Measurements from ENCODE around the gene SH2D3C.

SH2D3C gene

GRCh38 chr9:127822108-127822507 lies 43.6 kb upstream of the SH2D3C start:
- H3K4me2 ChIP-seq (ENCODE audit: low read length): no peak overlapping the region
- H3K36me3 ChIP-seq (ENCODE audit: control insufficient read depth in 1 of 2, insufficient read depth in 2 of 2, low read length in 2 of 2): peaks cover 48 to 50% of the 10 kb centered on the region in 2 experiments
- DNase-seq: no peak
- H2AK5ac ChIP-seq (ENCODE audit: low read length): no peak overlapping the region
- H4K8ac ChIP-seq (ENCODE audit: low read depth, low read length): no peak overlapping the region
- no peak overlapping the region for H3K14ac ChIP-seq (ENCODE audit: low read length)
- H3K9ac ChIP-seq (ENCODE audit: low read length): no peak overlapping the region
- H2BK120ac ChIP-seq (ENCODE audit: insufficient read depth, low read length, poor library complexity): no peak overlapping the region
- no peak overlapping the region for H3K18ac ChIP-seq (ENCODE audit: low read length)
- no peaks in the 10 kb centered on the region for H3K9me3 ChIP-seq (ENCODE audit: insufficient read depth, low read depth, low read length)
- no peak overlapping the region for H2AFZ ChIP-seq (ENCODE audit: insufficient read depth, low read length, poor library complexity)
- WGBS (ENCODE audit: extremely low coverage, insufficient coverage, insufficient read length): no CpG with 5 or more reads among the region's 4 CpGs
- H3K23ac ChIP-seq (ENCODE audit: low read length): no peak overlapping the region
- no peak overlapping the region for H2BK12ac ChIP-seq (ENCODE audit: low read length)
- no peak overlapping the region for H3K4ac ChIP-seq (ENCODE audit: low read depth, low read length)
- H3K79me1 ChIP-seq (ENCODE audit: low read length): peaks cover 2% of the 10 kb centered on the region
- H4K12ac ChIP-seq (ENCODE audit: low read depth, low read length): no peak overlapping the region
- H4K91ac ChIP-seq (ENCODE audit: low read depth, low read length): no peak overlapping the region
- no peak overlapping the region for H3K27ac ChIP-seq (ENCODE audit: low read depth, low read length)
- no peak overlapping the region for H3K4me3 ChIP-seq (ENCODE audit: low read depth, low read length)
- no peaks in the 10 kb centered on the region for H3K27me3 ChIP-seq (ENCODE audit: insufficient read depth, low read length)
- no peak overlapping the region for H2BK5ac ChIP-seq (ENCODE audit: low read depth, low read length, poor library complexity)
- H3K4me1 ChIP-seq (ENCODE audit: control insufficient read depth in 1 of 2, insufficient read depth in 2 of 2, low read length in 2 of 2): peaks cover 3 to 4% of the 10 kb centered on the region in 2 experiments
- no peaks in the 10 kb centered on the region for H3K79me2 ChIP-seq (ENCODE audit: control insufficient read depth, insufficient read depth, low read length, poor library complexity)

GRCh38 chr9:127818574-127818973 lies 40.1 kb upstream of the SH2D3C start:
- H3K36me3 ChIP-seq (ENCODE audit: control insufficient read depth in 1 of 2, insufficient read depth in 2 of 2, low read length in 2 of 2): peaks cover 54 to 57% of the 10 kb centered on the region in 2 experiments
- H3K4ac ChIP-seq (ENCODE audit: low read depth, low read length): no peak overlapping the region
- H4K91ac ChIP-seq (ENCODE audit: low read depth, low read length): no peak overlapping the region
- H3K18ac ChIP-seq (ENCODE audit: low read length): no peak overlapping the region
- no peak overlapping the region for H3K27ac ChIP-seq (ENCODE audit: low read depth, low read length)
- H3K79me2 ChIP-seq (ENCODE audit: control insufficient read depth, insufficient read depth, low read length, poor library complexity): no peaks in the 10 kb centered on the region
- no peak overlapping the region for H3K4me2 ChIP-seq (ENCODE audit: low read length)
- no peak overlapping the region for H2AK5ac ChIP-seq (ENCODE audit: low read length)
- no peaks in the 10 kb centered on the region for H3K9me3 ChIP-seq (ENCODE audit: insufficient read depth, low read depth, low read length)
- H3K4me3 ChIP-seq (ENCODE audit: low read depth, low read length): no peak overlapping the region
- no peak overlapping the region for H2BK12ac ChIP-seq (ENCODE audit: low read length)
- H3K4me1 ChIP-seq (ENCODE audit: control insufficient read depth in 1 of 2, insufficient read depth in 2 of 2, low read length in 2 of 2): no peaks in the 10 kb centered on the region
- H3K23ac ChIP-seq (ENCODE audit: low read length): no peak overlapping the region
- H3K27me3 ChIP-seq (ENCODE audit: insufficient read depth, low read length): no peaks in the 10 kb centered on the region
- no CpG with 5 or more reads among the region's 11 CpGs for WGBS (ENCODE audit: extremely low coverage, insufficient coverage, insufficient read length)
- no peak overlapping the region for H2AFZ ChIP-seq (ENCODE audit: insufficient read depth, low read length, poor library complexity)
- H4K8ac ChIP-seq (ENCODE audit: low read depth, low read length): no peak overlapping the region
- no peak for DNase-seq
- H3K79me1 ChIP-seq (ENCODE audit: low read length): no peaks in the 10 kb centered on the region
- H4K12ac ChIP-seq (ENCODE audit: low read depth, low read length): no peak overlapping the region
- H3K14ac ChIP-seq (ENCODE audit: low read length): no peak overlapping the region
- H3K9ac ChIP-seq (ENCODE audit: low read length): no peak overlapping the region
- no peak overlapping the region for H2BK5ac ChIP-seq (ENCODE audit: low read depth, low read length, poor library complexity)
- no peak overlapping the region for H2BK120ac ChIP-seq (ENCODE audit: insufficient read depth, low read length, poor library complexity)

DNA sequence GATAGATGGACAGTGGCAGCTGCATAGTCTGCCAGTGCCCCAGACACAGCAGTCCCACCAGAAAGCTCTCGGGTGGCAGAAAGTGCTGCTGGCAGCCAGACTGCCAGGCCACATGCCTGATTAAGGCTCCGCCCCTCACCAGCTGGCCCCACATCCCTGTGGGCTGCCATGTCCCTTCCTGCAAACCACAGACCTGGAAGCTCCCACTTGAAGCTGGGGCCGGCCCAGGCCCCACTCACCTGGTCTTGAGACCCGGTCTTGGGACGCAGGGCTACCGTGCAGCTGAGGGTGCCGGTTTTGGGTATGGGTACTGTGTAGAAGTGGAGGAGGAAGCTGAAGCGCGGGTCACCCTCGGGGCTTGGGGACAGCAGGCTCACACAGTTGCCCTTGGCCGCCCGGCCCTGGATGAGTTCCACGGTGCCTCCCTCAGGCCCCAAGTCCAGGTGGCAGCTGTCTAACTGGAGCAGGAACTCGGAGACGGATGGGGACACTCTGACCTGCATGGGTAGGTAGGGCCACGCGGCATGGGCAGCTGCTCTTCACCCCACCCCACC lies 39.5 kb upstream of the SH2D3C start:
- Histone ChIP-seq H4K91ac (ENCODE audit: low read depth, low read length) (no peak overlapping the region), H3K4ac (ENCODE audit: low read depth, low read length) (no peak overlapping the region), H3K18ac (ENCODE audit: low read length) (no peak overlapping the region), H3K79me1 (ENCODE audit: low read length) (no peaks in the 10 kb centered on the region), H2AK5ac (ENCODE audit: low read length) (no peak overlapping the region), H2AFZ (ENCODE audit: insufficient read depth, low read length, poor library complexity) (no peak overlapping the region), H4K8ac (ENCODE audit: low read depth, low read length) (no peak overlapping the region), H3K36me3 (ENCODE audit: control insufficient read depth in 1 of 2, insufficient read depth in 2 of 2, low read length in 2 of 2) (peaks cover 60 to 63% of the 10 kb centered on the region in 2 experiments), H3K14ac (ENCODE audit: low read length) (no peak overlapping the region), H3K27ac (ENCODE audit: low read depth, low read length) (no peak overlapping the region), H3K9ac (ENCODE audit: low read length) (no peak overlapping the region), H3K23ac (ENCODE audit: low read length) (no peak overlapping the region), H2BK5ac (ENCODE audit: low read depth, low read length, poor library complexity) (no peak overlapping the region), H3K79me2 (ENCODE audit: control insufficient read depth, insufficient read depth, low read length, poor library complexity) (no peaks in the 10 kb centered on the region), H3K4me2 (ENCODE audit: low read length) (no peak overlapping the region), H3K9me3 (ENCODE audit: insufficient read depth, low read depth, low read length) (no peaks in the 10 kb centered on the region), H3K27me3 (ENCODE audit: insufficient read depth, low read length) (no peaks in the 10 kb centered on the region), H2BK12ac (ENCODE audit: low read length) (no peak overlapping the region), H3K4me1 (ENCODE audit: control insufficient read depth in 1 of 2, insufficient read depth in 2 of 2, low read length in 2 of 2) (no peaks in the 10 kb centered on the region), H4K12ac (ENCODE audit: low read depth, low read length) (no peak overlapping the region), H2BK120ac (ENCODE audit: insufficient read depth, low read length, poor library complexity) (no peak overlapping the region), H3K4me3 (ENCODE audit: low read depth, low read length) (no peak overlapping the region)
- no CpG with 5 or more reads among the region's 17 CpGs for WGBS (ENCODE audit: extremely low coverage, insufficient coverage, insufficient read length)
- DNase-seq: no peak

GRCh38 chr9:127816728-127817127 lies 38.3 kb upstream of the SH2D3C start:
- no peaks in the 10 kb centered on the region for H3K27me3 ChIP-seq (ENCODE audit: insufficient read depth, low read length)
- no CpG with 5 or more reads among the region's 8 CpGs for WGBS (ENCODE audit: extremely low coverage, insufficient coverage, insufficient read length)
- no peak overlapping the region for H3K9ac ChIP-seq (ENCODE audit: low read length)
- H4K91ac ChIP-seq (ENCODE audit: low read depth, low read length): no peak overlapping the region
- no peaks in the 10 kb centered on the region for H3K4me1 ChIP-seq (ENCODE audit: control insufficient read depth in 1 of 2, insufficient read depth in 2 of 2, low read length in 2 of 2)
- no peaks in the 10 kb centered on the region for H3K9me3 ChIP-seq (ENCODE audit: insufficient read depth, low read depth, low read length)
- no peak overlapping the region for H3K4me3 ChIP-seq (ENCODE audit: low read depth, low read length)
- no peak overlapping the region for H2BK5ac ChIP-seq (ENCODE audit: low read depth, low read length, poor library complexity)
- no peak overlapping the region for H3K4ac ChIP-seq (ENCODE audit: low read depth, low read length)
- no peak overlapping the region for H2AFZ ChIP-seq (ENCODE audit: insufficient read depth, low read length, poor library complexity)
- no peak overlapping the region for H3K18ac ChIP-seq (ENCODE audit: low read length)
- no peak overlapping the region for H4K8ac ChIP-seq (ENCODE audit: low read depth, low read length)
- H4K12ac ChIP-seq (ENCODE audit: low read depth, low read length): no peak overlapping the region
- no peak overlapping the region for H3K14ac ChIP-seq (ENCODE audit: low read length)
- no peaks in the 10 kb centered on the region for H3K79me1 ChIP-seq (ENCODE audit: low read length)
- no peak for DNase-seq
- no peaks in the 10 kb centered on the region for H3K79me2 ChIP-seq (ENCODE audit: control insufficient read depth, insufficient read depth, low read length, poor library complexity)
- H3K23ac ChIP-seq (ENCODE audit: low read length): no peak overlapping the region
- H2AK5ac ChIP-seq (ENCODE audit: low read length): no peak overlapping the region
- H3K36me3 ChIP-seq (ENCODE audit: control insufficient read depth in 1 of 2, insufficient read depth in 2 of 2, low read length in 2 of 2): peaks cover 64 to 67% of the 10 kb centered on the region in 2 experiments
- H2BK12ac ChIP-seq (ENCODE audit: low read length): no peak overlapping the region
- H2BK120ac ChIP-seq (ENCODE audit: insufficient read depth, low read length, poor library complexity): no peak overlapping the region
- H3K27ac ChIP-seq (ENCODE audit: low read depth, low read length): no peak overlapping the region
- no peak overlapping the region for H3K4me2 ChIP-seq (ENCODE audit: low read length)
